GM21576 (cell line): ENCODE results near the gene CTDSP2.
A peak's percentile ranks its signal among the peaks of the same experiment; 100 is the strongest.
"Not testable (repeated sequence)": the region's sequence is repeated elsewhere in the genome, so short reads cannot be mapped to it uniquely, and the experiment has no call there.

Experiments used
- ATAC-seq: cut with Tn5 transposase; IDR thresholded peaks from one replicate; pipeline ENCODE4 v1.9.1; 2021; ENCODE audit warnings: mild to moderate bottlenecking, moderate library complexity; ENCODE audit not compliant: unreplicated experiment

The CTDSP2 gene

GRCh38 chr12:57882575-57882974 lies 36.0 kb upstream of the CTDSP2 start:
- ATAC-seq, result no peak

- no peak for ATAC-seq
Measured at GRCh38 chr12:57881475-57881874, 34.9 kb upstream of the CTDSP2 start.

- ATAC-seq, result not testable (repeated sequence)
Measured at GRCh38 chr12:57881035-57881434, 34.5 kb upstream of the CTDSP2 start.

- no peak for ATAC-seq
Measured at GRCh38 chr12:57877876-57878275, 31.3 kb upstream of the CTDSP2 start.

- ATAC-seq, result no peak
Measured at GRCh38 chr12:57875753-57876547, 29.4 kb upstream of the CTDSP2 start.

- ATAC-seq, result no peak
Measured at GRCh38 chr12:57874166-57875108, 27.9 kb upstream of the CTDSP2 start.

- ATAC-seq, result no peak
Measured at GRCh38 chr12:57872362-57872761, 25.8 kb upstream of the CTDSP2 start.

GRCh38 chr12:57869927-57870318 lies 23.4 kb upstream of the CTDSP2 start:
- ATAC-seq, result no peak

GRCh38 chr12:57869298-57869926 lies 22.9 kb upstream of the CTDSP2 start:
- ATAC-seq, result no peak

GRCh38 chr12:57868851-57869268 lies 22.3 kb upstream of the CTDSP2 start:
- no peak for ATAC-seq

- no peak for ATAC-seq
Measured at GRCh38 chr12:57868221-57868620, 21.7 kb upstream of the CTDSP2 start.

GRCh38 chr12:57866308-57867019 lies 19.9 kb upstream of the CTDSP2 start:
- ATAC-seq, result no peak

GRCh38 chr12:57865084-57865751 lies 18.7 kb upstream of the CTDSP2 start:
- ATAC-seq, result peak; percentile 62

GRCh38 chr12:57864442-57865083 lies 18.0 kb upstream of the CTDSP2 start:
- ATAC-seq, result no peak

GRCh38 chr12:57863676-57864075 lies 17.1 kb upstream of the CTDSP2 start:
- ATAC-seq, result no peak

GRCh38 chr12:57861967-57862366 lies 15.4 kb upstream of the CTDSP2 start:
- ATAC-seq, result no peak

GRCh38 chr12:57860883-57861282 lies 14.4 kb upstream of the CTDSP2 start:
- ATAC-seq, result not testable (repeated sequence)

- ATAC-seq, result no peak
Measured at GRCh38 chr12:57859121-57859520, 12.6 kb upstream of the CTDSP2 start.

- ATAC-seq, result not testable (repeated sequence)
Measured at GRCh38 chr12:57858123-57858522, 11.6 kb upstream of the CTDSP2 start.

GRCh38 chr12:57854965-57855364 lies 8.4 kb upstream of the CTDSP2 start:
- ATAC-seq, result no peak
